Keratinocyte (primary cell): ENCODE data around the gene S1PR2. TPM values are rescaled to one million over a fixed set of nuclear protein-coding genes. Genes with fewer than 3 reads are reported as not detected.

Experiments
- DNase-seq: peaks from one replicate; pipeline ENCODE4 v3.0.0-alpha.2; 2011; ENCODE audit warnings: low read depth, missing footprints, low spot score
- FAIRE-seq: peaks from 2 replicates; lab custom pipeline; 2011; peaks lifted over from hg19 to GRCh38; lab: Jason Lieb, UNC
- H2AFZ ChIP-seq: 2 replicates; pipeline ENCODE4 v1.6.0; 2012; ENCODE audit warnings: low read length, control low read depth, inconsistent platforms; ENCODE audit not compliant: control insufficient read depth
- H3K27ac ChIP-seq: 2 replicates; pipeline ENCODE4 v1.5.1; 2011; ENCODE audit warnings: low read length; ENCODE audit not compliant: control insufficient read depth, insufficient read depth
- H3K27me3 ChIP-seq: 3 replicates; pipeline ENCODE4 v1.6.0; 2011; ENCODE audit warnings: low read length; ENCODE audit not compliant: control insufficient read depth, insufficient read depth; ENCODE audit errors: extremely low read depth
- H3K36me3 ChIP-seq, 2 experiments: 2 replicates in 1 of 2; 3 replicates in 1 of 2; pipeline ENCODE4 v1.5.1; 2011; ENCODE audit warnings: low read length in 2 of 2, mild to moderate bottlenecking in 1 of 2; ENCODE audit not compliant: control insufficient read depth in 2 of 2, insufficient read depth in 2 of 2; ENCODE audit errors: extremely low read depth in 1 of 2
- H3K4me1 ChIP-seq: 3 replicates; pipeline ENCODE4 v1.5.1; 2011; ENCODE audit warnings: low read length; ENCODE audit not compliant: control insufficient read depth, insufficient read depth; ENCODE audit errors: extremely low read depth
- H3K4me2 ChIP-seq: 3 replicates; pipeline ENCODE4 v1.6.0; 2011; ENCODE audit warnings: low read depth, low read length; ENCODE audit not compliant: control insufficient read depth, insufficient read depth; ENCODE audit errors: extremely low read depth
- H3K4me3 ChIP-seq, 3 experiments: fragments of 200-600 bp in 1 of 3; sonication (generic) in 1 of 3; 2 replicates in 2 of 3; 3 replicates in 1 of 3; pipeline ENCODE4 v1.5.1; 2011 to 2016; ENCODE audit warnings: low read length in 3 of 3, mild to moderate bottlenecking in 3 of 3, control low read depth in 2 of 3, inconsistent platforms in 1 of 3, low read depth in 1 of 3, mixed read lengths in 1 of 3, mixed run types in 1 of 3, moderate library complexity in 1 of 3; ENCODE audit not compliant: control insufficient read depth in 2 of 3, insufficient read depth in 2 of 3; ENCODE audit errors: extremely low read depth in 1 of 3
- H3K79me2 ChIP-seq: 2 replicates; pipeline ENCODE4 v1.6.0; 2012; ENCODE audit warnings: low read length; ENCODE audit not compliant: control insufficient read depth, insufficient read depth
- H3K9ac ChIP-seq: 3 replicates; pipeline ENCODE4 v1.6.0; 2011; ENCODE audit warnings: low read length; ENCODE audit not compliant: control insufficient read depth, insufficient read depth; ENCODE audit errors: extremely low read depth
- H3K9me1 ChIP-seq: 3 replicates; pipeline ENCODE4 v1.6.0; 2011; ENCODE audit warnings: low read length; ENCODE audit not compliant: control insufficient read depth, insufficient read depth; ENCODE audit errors: extremely low read depth
- H3K9me3 ChIP-seq: 2 replicates; pipeline ENCODE4 v1.5.1; 2012; ENCODE audit warnings: low read depth, low read length; ENCODE audit not compliant: control insufficient read depth
- H4K20me1 ChIP-seq: 3 replicates; pipeline ENCODE4 v1.6.0; 2011; ENCODE audit warnings: low read length; ENCODE audit not compliant: control insufficient read depth, insufficient read depth; ENCODE audit errors: extremely low read depth
- EZH2 ChIP-seq: IDR thresholded peaks from one replicate; pipeline ENCODE4 v1.6.1; 2012; ENCODE audit warnings: inconsistent platforms, mild to moderate bottlenecking, low read length, moderate library complexity
- dilution Hi-C: fragments of 300-500 bp; cut with MboI; formaldehyde crosslinking; loops from one replicate; pipeline ENCODE4 v1.7.0; 2020; ENCODE audit warnings: low sequenced_read_pairs; ENCODE audit not compliant: extremely low pct_ligation_motif_present
- polyA plus RNA-seq, 5 experiments: library from polyadenylated mRNA; depleted of rRNA in 3 of 5; stranded (reverse) in 3 of 5; stranded (forward) in 1 of 5; unstranded in 1 of 5; fragments of >200 nt; gene quantifications; 1 replicate in 1 of 5; 2 replicates in 3 of 5; 3 replicates in 1 of 5; pipeline versions ENCODE4 v1.2.1 to v1.2.3, GENCODE V29; 2011 to 2012; ENCODE audit warnings: missing spikeins in 2 of 5, low read depth in 1 of 5, low replicate concordance in 1 of 5
- TF ChIP-seq, protein P1 (sequence below), 3 experiments: IDR thresholded peaks in 1 of 3; conservative IDR thresholded peaks in 1 of 3; optimal IDR thresholded peaks in 1 of 3; 2 replicates in 2 of 3; 3 replicates in 1 of 3; pipeline versions ENCODE3 to v1.5.1; 2011; ENCODE audit warnings: low read length in 3 of 3, mild to moderate bottlenecking in 3 of 3, moderate library complexity in 2 of 3, control low read depth in 1 of 3, inconsistent platforms in 1 of 3; ENCODE audit not compliant: insufficient read depth in 2 of 3; ENCODE audit errors: extremely low read depth in 1 of 3

S1PR2 gene
- polyA plus RNA-seq, 1 donor (not counting 4 experiments of a cell fraction or from before 2014, with no cell fraction given), result 1.6 TPM

DNA sequence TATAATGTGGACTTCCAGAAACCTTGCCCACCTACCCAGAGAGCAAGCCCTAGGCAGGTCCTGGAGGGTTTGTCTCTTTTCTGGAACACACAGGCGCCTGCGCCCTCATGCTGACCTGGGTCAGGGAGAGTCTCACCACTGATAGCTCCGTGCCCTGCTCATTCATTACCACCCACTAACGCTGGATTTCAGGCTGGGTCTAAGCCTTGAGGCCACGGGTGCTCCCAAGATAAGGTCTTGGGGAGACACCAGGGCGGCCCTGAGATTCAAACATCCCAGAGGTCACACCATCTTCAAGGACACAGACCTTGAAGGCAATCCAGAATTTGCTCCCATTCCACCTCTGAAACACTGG lies 5.1 kb downstream of the S1PR2 start:
- Histone ChIP-seq H3K36me3 (no peaks in the 10 kb centered on the region), H3K27ac (no peak overlapping the region), H3K79me2 (no peaks in the 10 kb centered on the region), H3K27me3 (no peaks in the 10 kb centered on the region), H3K9ac (no peak overlapping the region), H3K9me1 (no peaks in the 10 kb centered on the region), H3K4me2 (no peak overlapping the region), H3K9me3 (no peaks in the 10 kb centered on the region), H2AFZ (no peak overlapping the region), H4K20me1 (no peaks in the 10 kb centered on the region), H3K4me1 (no peaks in the 10 kb centered on the region), H3K4me3 (no peak overlapping the region)
- TF ChIP-seq EZH2, result no peak
- TF ChIP-seq, protein P1, sequence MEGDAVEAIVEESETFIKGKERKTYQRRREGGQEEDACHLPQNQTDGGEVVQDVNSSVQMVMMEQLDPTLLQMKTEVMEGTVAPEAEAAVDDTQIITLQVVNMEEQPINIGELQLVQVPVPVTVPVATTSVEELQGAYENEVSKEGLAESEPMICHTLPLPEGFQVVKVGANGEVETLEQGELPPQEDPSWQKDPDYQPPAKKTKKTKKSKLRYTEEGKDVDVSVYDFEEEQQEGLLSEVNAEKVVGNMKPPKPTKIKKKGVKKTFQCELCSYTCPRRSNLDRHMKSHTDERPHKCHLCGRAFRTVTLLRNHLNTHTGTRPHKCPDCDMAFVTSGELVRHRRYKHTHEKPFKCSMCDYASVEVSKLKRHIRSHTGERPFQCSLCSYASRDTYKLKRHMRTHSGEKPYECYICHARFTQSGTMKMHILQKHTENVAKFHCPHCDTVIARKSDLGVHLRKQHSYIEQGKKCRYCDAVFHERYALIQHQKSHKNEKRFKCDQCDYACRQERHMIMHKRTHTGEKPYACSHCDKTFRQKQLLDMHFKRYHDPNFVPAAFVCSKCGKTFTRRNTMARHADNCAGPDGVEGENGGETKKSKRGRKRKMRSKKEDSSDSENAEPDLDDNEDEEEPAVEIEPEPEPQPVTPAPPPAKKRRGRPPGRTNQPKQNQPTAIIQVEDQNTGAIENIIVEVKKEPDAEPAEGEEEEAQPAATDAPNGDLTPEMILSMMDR (optimal IDR thresholded peaks at IDR 0.05 in 1 of 3, IDR thresholded peaks at IDR 0.05 in 1 of 3, conservative IDR thresholded peaks at IDR 0.05 in 1 of 3; ENCODE audit: extremely low read depth in 1 of 3, insufficient read depth in 2 of 3, low read length in 3 of 3), result no peak
- no peak for FAIRE-seq
- no peak for DNase-seq
- dilution Hi-C loops, result no loop called here

DNA sequence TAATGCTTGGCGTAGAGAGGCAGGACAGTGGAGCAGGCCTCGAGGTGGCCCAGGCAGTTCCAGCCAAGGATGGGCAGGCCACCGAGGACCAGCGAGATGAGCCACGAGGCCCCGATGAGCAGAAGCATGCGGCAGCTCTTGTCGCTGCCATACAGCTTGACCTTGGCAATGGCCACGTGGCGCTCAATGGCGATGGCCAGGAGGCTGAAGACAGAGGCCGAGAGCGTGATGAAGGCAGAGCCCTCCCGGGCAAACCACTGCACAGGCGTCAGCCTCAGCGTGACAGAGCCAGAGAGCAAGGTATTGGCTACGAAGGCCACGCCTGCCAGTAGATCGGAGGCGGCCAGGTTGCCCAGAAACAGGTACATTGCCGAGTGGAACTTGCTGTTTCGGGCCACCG lies 6.8 kb downstream of the S1PR2 start:
- Histone ChIP-seq H2AFZ (no peak overlapping the region), H3K9me3 (no peaks in the 10 kb centered on the region), H3K36me3 (no peaks in the 10 kb centered on the region), H3K27me3 (no peaks in the 10 kb centered on the region), H3K4me2 (no peak overlapping the region), H3K27ac (no peak overlapping the region), H3K9me1 (no peaks in the 10 kb centered on the region), H3K4me1 (no peaks in the 10 kb centered on the region), H3K9ac (no peak overlapping the region), H4K20me1 (peaks cover 2% of the 10 kb centered on the region), H3K4me3 (no peak overlapping the region), H3K79me2 (no peaks in the 10 kb centered on the region)
- TF ChIP-seq, protein P1 (optimal IDR thresholded peaks at IDR 0.05 in 1 of 3, IDR thresholded peaks at IDR 0.05 in 1 of 3, conservative IDR thresholded peaks at IDR 0.05 in 1 of 3; ENCODE audit: extremely low read depth in 1 of 3, insufficient read depth in 2 of 3, low read length in 3 of 3), result no peak
- no peak for TF ChIP-seq EZH2
- dilution Hi-C loops, result no loop called here
- DNase-seq (no peak), FAIRE-seq (no peak)
